ENCODE measurements around the gene HOXD9.

GRCh38 chr2:176110415-176111308 is 11.9 kb upstream of the HOXD9 start:
- no peak for TF ChIP-seq CTCF (IDR thresholded peaks at IDR 0.05; ENCODE audit: low read depth, low read length)
- no peak for TF ChIP-seq EZH2phosphoT487 (IDR thresholded peaks at IDR 0.05; ENCODE audit: low read depth)
